Astrocyte (in vitro differentiated cells and primary cell): Measurements from ENCODE around the gene RPS3.

Experiments
- EZH2 ChIP-seq: IDR thresholded peaks from 2 replicates; pipeline ENCODE4 v1.6.1; 2012; ENCODE audit warnings: mild to moderate bottlenecking, low read length, inconsistent platforms; ENCODE audit not compliant: insufficient read depth
- TF ChIP-seq, protein P1 (sequence below): IDR thresholded peaks from 2 replicates; pipeline ENCODE4 v1.5.1; 2011; ENCODE audit warnings: low read depth, mild to moderate bottlenecking, inconsistent platforms, low read length, moderate library complexity; ENCODE audit not compliant: insufficient read depth

GRCh38 chr11:75352588-75353206 lies 46.6 kb upstream of the RPS3 start:
- TF ChIP-seq, protein P1, sequence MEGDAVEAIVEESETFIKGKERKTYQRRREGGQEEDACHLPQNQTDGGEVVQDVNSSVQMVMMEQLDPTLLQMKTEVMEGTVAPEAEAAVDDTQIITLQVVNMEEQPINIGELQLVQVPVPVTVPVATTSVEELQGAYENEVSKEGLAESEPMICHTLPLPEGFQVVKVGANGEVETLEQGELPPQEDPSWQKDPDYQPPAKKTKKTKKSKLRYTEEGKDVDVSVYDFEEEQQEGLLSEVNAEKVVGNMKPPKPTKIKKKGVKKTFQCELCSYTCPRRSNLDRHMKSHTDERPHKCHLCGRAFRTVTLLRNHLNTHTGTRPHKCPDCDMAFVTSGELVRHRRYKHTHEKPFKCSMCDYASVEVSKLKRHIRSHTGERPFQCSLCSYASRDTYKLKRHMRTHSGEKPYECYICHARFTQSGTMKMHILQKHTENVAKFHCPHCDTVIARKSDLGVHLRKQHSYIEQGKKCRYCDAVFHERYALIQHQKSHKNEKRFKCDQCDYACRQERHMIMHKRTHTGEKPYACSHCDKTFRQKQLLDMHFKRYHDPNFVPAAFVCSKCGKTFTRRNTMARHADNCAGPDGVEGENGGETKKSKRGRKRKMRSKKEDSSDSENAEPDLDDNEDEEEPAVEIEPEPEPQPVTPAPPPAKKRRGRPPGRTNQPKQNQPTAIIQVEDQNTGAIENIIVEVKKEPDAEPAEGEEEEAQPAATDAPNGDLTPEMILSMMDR, result no peak
- TF ChIP-seq EZH2, result no peak
